ENCODE measurements around the gene ILK.

DNA sequence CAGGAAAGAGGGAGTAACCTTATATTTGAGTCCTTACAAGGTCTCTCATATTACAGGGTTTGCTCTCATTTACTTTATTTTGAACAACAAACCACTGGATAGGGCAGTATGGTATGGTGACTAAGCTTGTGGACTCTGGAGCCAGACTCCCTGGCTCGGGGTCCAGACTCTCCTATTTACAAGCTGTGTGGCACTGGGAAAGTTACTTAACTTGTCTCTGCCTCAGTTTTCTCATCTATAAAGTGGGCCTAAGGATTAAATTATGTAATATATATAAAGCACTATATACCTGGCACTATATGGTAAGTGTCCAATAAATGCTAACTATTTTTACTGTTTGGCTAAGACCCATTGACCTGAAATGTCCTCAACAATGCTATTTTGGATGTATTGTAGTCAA lies 53.8 kb downstream of the ILK start:
- TF ChIP-seq, protein P1, sequence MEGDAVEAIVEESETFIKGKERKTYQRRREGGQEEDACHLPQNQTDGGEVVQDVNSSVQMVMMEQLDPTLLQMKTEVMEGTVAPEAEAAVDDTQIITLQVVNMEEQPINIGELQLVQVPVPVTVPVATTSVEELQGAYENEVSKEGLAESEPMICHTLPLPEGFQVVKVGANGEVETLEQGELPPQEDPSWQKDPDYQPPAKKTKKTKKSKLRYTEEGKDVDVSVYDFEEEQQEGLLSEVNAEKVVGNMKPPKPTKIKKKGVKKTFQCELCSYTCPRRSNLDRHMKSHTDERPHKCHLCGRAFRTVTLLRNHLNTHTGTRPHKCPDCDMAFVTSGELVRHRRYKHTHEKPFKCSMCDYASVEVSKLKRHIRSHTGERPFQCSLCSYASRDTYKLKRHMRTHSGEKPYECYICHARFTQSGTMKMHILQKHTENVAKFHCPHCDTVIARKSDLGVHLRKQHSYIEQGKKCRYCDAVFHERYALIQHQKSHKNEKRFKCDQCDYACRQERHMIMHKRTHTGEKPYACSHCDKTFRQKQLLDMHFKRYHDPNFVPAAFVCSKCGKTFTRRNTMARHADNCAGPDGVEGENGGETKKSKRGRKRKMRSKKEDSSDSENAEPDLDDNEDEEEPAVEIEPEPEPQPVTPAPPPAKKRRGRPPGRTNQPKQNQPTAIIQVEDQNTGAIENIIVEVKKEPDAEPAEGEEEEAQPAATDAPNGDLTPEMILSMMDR (IDR thresholded peaks at IDR 0.05), result no peak
- no peak for TF ChIP-seq EZH2 (IDR thresholded peaks at IDR 0.05)
- no peak for TF ChIP-seq EZH2phosphoT487 (IDR thresholded peaks at IDR 0.05)
